HEK293T (cell line): ENCODE measurements around the gene ITGA3.

ENCODE experiments used
- ARNT ChIP-seq: fragments of 450-650 bp; IDR thresholded peaks from 2 replicates; pipeline ENCODE4 v1.6.1; 2017; ENCODE audit warnings: mild to moderate bottlenecking
- BHLHE40 ChIP-seq: fragments of 450-650 bp; IDR thresholded peaks from 2 replicates; pipeline ENCODE4 v1.6.1; 2016; ENCODE audit warnings: mild to moderate bottlenecking, moderate library complexity, borderline replicate concordance
- CTBP1 ChIP-seq: fragments of 450-650 bp; IDR thresholded peaks from 2 replicates; pipeline ENCODE4 v1.6.1; 2016; ENCODE audit warnings: borderline replicate concordance
- ELF4 ChIP-seq: fragments of 450-650 bp; IDR thresholded peaks from 2 replicates; pipeline ENCODE4 v1.6.1; 2017; ENCODE audit warnings: antibody characterized with exemption
- FOXM1 ChIP-seq: fragments of 450-650 bp; IDR thresholded peaks from 2 replicates; pipeline ENCODE4 v1.6.1; 2017; ENCODE audit warnings: mild to moderate bottlenecking, borderline replicate concordance
- HDGF ChIP-seq: fragments of 450-650 bp; IDR thresholded peaks from 2 replicates; pipeline ENCODE4 v1.6.1; 2017; ENCODE audit warnings: antibody characterized with exemption, borderline replicate concordance
- L3MBTL2 ChIP-seq: fragments of 450-650 bp; conservative IDR thresholded peaks from 2 replicates; pipeline ENCODE4 v1.6.1; 2016; ENCODE audit warnings: mild to moderate bottlenecking
- LEF1 ChIP-seq: fragments of 450-650 bp; IDR thresholded peaks from 2 replicates; pipeline ENCODE4 v1.6.1; 2017; ENCODE audit warnings: mild to moderate bottlenecking, borderline replicate concordance
- PKNOX1 ChIP-seq: fragments of 450-650 bp; IDR thresholded peaks from 2 replicates; pipeline ENCODE4 v1.6.1; 2016
- SP1 ChIP-seq: fragments of 450-650 bp; IDR thresholded peaks from 2 replicates; pipeline ENCODE4 v1.6.1; 2017
- SUZ12 ChIP-seq: fragments of 450-650 bp; IDR thresholded peaks from 2 replicates; pipeline ENCODE4 v1.6.1; 2016; ENCODE audit warnings: mild to moderate bottlenecking
- TARDBP ChIP-seq: fragments of 450-650 bp; IDR thresholded peaks from 2 replicates; pipeline ENCODE4 v1.6.1; 2016

GRCh38 chr17:50109207-50109606, 53.3 kb downstream of the ITGA3 start:
- no peak for TF ChIP-seq L3MBTL2
- no peak for TF ChIP-seq SP1
- TF ChIP-seq HDGF, result no peak
- TF ChIP-seq ARNT, result no peak
- TF ChIP-seq SUZ12, result no peak
- no peak for TF ChIP-seq PKNOX1
- TF ChIP-seq ELF4, result no peak
- TF ChIP-seq FOXM1, result no peak
- TF ChIP-seq BHLHE40, result no peak
- no peak for TF ChIP-seq TARDBP
- TF ChIP-seq LEF1, result no peak
- TF ChIP-seq CTBP1, result no peak
